ENCODE data around the gene OXER1. TPM values are rescaled to one million over a fixed set of nuclear protein-coding genes. Genes with fewer than 3 reads are reported as not detected.
A peak's percentile ranks its signal among the peaks of the same experiment; 100 is the strongest.

OXER1 gene
- total and polyA plus RNA-seq, 2 of the 13 experiments (the other 11 are each of a cell fraction or from before 2014, with no cell fraction given), result 8.0 to 9.0 TPM

DNA sequence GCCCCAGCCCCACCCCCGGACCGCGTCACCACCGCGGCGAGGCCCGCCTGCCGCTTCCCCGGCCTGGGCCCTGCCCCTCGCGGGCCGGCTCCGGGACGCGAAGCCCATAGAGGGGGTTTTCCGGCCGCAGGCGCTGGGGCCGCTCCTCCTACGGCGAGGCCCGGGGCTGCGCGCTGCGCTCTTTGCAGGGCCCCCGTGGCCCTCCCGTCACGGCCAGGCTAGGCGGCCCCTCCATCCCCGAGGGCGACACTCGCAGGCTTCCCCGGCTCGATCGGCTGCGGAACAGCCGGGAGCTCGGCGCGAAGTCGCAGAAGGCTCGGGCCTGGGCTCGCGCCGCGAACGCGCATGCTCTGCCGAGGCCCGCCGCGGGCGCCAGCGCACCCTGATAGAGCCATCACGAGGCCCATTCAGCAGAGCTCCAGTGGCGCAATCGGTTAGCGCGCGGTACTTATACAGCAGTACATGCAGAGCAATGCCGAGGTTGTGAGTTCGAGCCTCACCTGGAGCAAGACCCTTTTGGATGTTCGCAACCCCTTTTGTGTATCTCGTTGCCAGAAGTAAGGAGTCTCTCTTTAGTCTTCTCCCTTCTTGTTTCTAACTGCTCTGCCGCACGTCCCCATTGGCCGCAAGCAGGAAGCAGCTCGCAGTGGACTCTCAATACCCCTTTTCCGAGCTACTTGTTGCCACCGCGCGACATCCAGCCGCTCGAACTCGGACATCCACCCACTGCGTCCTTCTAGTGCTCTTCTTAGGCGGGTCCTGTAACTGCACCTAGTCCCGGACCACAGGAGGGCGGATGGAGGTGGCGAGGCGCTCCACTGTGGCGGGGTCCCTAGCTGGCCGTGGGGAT, 46.4 kb upstream of the OXER1 start (continued):
- TF ChIP-seq ZSCAN21 (CRISPR knock-in tag; IDR thresholded peaks at IDR 0.05; ENCODE audit: borderline replicate concordance), result peak; percentile 97
- TF ChIP-seq, protein P1, sequence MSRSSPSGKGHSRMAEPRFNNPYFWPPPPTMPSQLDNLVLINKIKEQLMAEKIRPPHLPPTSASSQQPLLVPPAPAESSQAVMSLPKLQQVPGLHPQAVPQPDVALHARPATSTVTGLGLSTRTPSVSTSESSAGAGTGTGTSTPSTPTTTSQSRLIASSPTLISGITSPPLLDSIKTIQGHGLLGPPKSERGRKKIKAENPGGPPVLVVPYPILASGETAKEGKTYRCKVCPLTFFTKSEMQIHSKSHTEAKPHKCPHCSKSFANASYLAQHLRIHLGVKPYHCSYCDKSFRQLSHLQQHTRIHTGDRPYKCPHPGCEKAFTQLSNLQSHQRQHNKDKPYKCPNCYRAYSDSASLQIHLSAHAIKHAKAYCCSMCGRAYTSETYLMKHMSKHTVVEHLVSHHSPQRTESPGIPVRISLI (CRISPR knock-in tag; IDR thresholded peaks at IDR 0.05; ENCODE audit: borderline replicate concordance), result no peak; the same call in 1 of the 2 replicates
- no peak; the same call in 1 of the 2 replicates for TF ChIP-seq ETV5 (CRISPR knock-in tag; IDR thresholded peaks at IDR 0.05; ENCODE audit: borderline replicate concordance)
- TF ChIP-seq ZNF20 (CRISPR knock-in tag; IDR thresholded peaks at IDR 0.05), result peak; percentile 97
- no peak for TF ChIP-seq RFX1 (IDR thresholded peaks at IDR 0.05)
- TF ChIP-seq, protein P2, sequence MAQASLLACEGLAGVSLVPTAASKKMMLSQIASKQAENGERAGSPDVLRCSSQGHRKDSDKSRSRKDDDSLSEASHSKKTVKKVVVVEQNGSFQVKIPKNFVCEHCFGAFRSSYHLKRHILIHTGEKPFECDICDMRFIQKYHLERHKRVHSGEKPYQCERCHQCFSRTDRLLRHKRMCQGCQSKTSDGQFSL (CRISPR knock-in tag; IDR thresholded peaks at IDR 0.05), result no peak; the same call in none of the 2 replicates
- TF ChIP-seq, protein P3, sequence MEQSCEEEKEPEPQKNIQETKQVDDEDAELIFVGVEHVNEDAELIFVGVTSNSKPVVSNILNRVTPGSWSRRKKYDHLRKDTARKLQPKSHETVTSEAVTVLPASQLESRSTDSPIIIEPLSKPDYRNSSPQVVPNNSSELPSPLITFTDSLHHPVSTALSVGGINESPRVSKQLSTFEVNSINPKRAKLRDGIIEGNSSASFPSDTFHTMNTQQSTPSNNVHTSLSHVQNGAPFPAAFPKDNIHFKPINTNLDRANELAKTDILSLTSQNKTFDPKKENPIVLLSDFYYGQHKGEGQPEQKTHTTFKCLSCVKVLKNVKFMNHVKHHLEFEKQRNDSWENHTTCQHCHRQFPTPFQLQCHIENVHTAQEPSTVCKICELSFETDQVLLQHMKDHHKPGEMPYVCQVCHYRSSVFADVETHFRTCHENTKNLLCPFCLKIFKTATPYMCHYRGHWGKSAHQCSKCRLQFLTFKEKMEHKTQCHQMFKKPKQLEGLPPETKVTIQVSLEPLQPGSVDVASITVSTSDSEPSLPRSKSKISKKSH (CRISPR knock-in tag; IDR thresholded peaks at IDR 0.05; ENCODE audit: borderline replicate concordance), result peak; percentile 60
- peak; percentile 97 for TF ChIP-seq REL (CRISPR knock-in tag; conservative IDR thresholded peaks at IDR 0.05)
- TF ChIP-seq MAFG (CRISPR knock-in tag; IDR thresholded peaks at IDR 0.05), result no peak
- TF ChIP-seq, protein P4, sequence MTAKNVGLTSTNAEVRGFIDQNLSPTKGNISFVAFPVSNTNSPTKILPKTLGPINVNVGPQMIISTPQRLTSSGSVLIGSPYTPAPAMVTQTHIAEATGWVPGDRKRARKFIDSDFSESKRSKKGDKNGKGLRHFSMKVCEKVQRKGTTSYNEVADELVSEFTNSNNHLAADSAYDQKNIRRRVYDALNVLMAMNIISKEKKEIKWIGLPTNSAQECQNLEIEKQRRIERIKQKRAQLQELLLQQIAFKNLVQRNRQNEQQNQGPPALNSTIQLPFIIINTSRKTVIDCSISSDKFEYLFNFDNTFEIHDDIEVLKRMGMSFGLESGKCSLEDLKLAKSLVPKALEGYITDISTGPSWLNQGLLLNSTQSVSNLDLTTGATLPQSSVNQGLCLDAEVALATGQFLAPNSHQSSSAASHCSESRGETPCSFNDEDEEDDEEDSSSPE (CRISPR knock-in tag; IDR thresholded peaks at IDR 0.05), result peak; percentile 95
- peak; percentile 68; the same call in 1 of the 2 replicates for TF ChIP-seq SIX1 (CRISPR knock-in tag; IDR thresholded peaks at IDR 0.05; ENCODE audit: borderline replicate concordance)
- TF ChIP-seq MED1 (CRISPR knock-in tag; IDR thresholded peaks at IDR 0.05), result peak; percentile 94
- TF ChIP-seq, protein P5, sequence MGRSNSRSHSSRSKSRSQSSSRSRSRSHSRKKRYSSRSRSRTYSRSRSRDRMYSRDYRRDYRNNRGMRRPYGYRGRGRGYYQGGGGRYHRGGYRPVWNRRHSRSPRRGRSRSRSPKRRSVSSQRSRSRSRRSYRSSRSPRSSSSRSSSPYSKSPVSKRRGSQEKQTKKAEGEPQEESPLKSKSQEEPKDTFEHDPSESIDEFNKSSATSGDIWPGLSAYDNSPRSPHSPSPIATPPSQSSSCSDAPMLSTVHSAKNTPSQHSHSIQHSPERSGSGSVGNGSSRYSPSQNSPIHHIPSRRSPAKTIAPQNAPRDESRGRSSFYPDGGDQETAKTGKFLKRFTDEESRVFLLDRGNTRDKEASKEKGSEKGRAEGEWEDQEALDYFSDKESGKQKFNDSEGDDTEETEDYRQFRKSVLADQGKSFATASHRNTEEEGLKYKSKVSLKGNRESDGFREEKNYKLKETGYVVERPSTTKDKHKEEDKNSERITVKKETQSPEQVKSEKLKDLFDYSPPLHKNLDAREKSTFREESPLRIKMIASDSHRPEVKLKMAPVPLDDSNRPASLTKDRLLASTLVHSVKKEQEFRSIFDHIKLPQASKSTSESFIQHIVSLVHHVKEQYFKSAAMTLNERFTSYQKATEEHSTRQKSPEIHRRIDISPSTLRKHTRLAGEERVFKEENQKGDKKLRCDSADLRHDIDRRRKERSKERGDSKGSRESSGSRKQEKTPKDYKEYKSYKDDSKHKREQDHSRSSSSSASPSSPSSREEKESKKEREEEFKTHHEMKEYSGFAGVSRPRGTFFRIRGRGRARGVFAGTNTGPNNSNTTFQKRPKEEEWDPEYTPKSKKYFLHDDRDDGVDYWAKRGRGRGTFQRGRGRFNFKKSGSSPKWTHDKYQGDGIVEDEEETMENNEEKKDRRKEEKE (IDR thresholded peaks at IDR 0.05), result no peak
- TF ChIP-seq IKZF4 (CRISPR knock-in tag; IDR thresholded peaks at IDR 0.05; ENCODE audit: borderline replicate concordance, low read depth, not compliant biosample characterization), result peak; percentile 53
- no peak; the same call in 1 of the 2 replicates for TF ChIP-seq RORA (CRISPR knock-in tag; IDR thresholded peaks at IDR 0.05)
- TF ChIP-seq, protein P6, sequence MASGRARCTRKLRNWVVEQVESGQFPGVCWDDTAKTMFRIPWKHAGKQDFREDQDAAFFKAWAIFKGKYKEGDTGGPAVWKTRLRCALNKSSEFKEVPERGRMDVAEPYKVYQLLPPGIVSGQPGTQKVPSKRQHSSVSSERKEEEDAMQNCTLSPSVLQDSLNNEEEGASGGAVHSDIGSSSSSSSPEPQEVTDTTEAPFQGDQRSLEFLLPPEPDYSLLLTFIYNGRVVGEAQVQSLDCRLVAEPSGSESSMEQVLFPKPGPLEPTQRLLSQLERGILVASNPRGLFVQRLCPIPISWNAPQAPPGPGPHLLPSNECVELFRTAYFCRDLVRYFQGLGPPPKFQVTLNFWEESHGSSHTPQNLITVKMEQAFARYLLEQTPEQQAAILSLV (CRISPR knock-in tag; IDR thresholded peaks at IDR 0.05; ENCODE audit: borderline replicate concordance), result peak; percentile 98
- TF ChIP-seq, protein P7, sequence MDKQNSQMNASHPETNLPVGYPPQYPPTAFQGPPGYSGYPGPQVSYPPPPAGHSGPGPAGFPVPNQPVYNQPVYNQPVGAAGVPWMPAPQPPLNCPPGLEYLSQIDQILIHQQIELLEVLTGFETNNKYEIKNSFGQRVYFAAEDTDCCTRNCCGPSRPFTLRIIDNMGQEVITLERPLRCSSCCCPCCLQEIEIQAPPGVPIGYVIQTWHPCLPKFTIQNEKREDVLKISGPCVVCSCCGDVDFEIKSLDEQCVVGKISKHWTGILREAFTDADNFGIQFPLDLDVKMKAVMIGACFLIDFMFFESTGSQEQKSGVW (CRISPR knock-in tag; IDR thresholded peaks at IDR 0.05; ENCODE audit: borderline replicate concordance), result no peak; the same call in 1 of the 2 replicates
- TF ChIP-seq SATB2 (CRISPR knock-in tag; IDR thresholded peaks at IDR 0.05), result peak; percentile 87
- no peak for TF ChIP-seq MLLT10 (CRISPR knock-in tag; IDR thresholded peaks at IDR 0.05)
